Measurements from ENCODE around the gene TEX50.
"Not testable (repeated sequence)": the region's sequence is repeated elsewhere in the genome, so short reads cannot be mapped to it uniquely, and the experiment has no call there.

TEX50 gene

DNA sequence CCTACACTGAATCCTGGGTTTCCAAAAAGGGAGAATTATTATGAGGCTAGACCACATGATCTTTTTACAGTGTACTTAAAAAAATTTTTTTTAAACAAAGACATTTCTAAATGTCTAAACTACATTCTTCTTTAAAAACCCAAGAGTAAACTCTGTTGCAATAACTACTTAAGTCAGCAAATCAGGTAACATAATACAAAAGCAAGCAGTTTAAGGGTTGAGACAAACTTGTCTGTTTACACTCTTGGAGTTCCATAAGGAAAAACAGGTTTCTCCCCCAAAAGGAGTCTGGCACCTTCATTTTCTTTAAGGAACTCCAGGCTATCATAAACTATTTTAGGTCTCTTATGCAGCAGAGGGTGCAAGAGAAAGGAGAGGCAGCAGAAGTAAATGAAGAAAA, 47.0 kb downstream of the TEX50 start:
- H3K36me3 ChIP-seq (ENCODE audit: insufficient read depth, low read length): no peaks in the 10 kb centered on the region
- no peak overlapping the region for H2AFZ ChIP-seq (ENCODE audit: low read depth, low read length)
- H4K20me1 ChIP-seq (ENCODE audit: insufficient read depth, low read length): no peaks in the 10 kb centered on the region
- H3K79me2 ChIP-seq (ENCODE audit: insufficient read depth, low read length): no peaks in the 10 kb centered on the region
- DNase-seq: no peak
- no peak overlapping the region for H3K4me3 ChIP-seq (ENCODE audit: low read depth in 1 of 2, low read length in 2 of 2)
- TF ChIP-seq, protein P1, sequence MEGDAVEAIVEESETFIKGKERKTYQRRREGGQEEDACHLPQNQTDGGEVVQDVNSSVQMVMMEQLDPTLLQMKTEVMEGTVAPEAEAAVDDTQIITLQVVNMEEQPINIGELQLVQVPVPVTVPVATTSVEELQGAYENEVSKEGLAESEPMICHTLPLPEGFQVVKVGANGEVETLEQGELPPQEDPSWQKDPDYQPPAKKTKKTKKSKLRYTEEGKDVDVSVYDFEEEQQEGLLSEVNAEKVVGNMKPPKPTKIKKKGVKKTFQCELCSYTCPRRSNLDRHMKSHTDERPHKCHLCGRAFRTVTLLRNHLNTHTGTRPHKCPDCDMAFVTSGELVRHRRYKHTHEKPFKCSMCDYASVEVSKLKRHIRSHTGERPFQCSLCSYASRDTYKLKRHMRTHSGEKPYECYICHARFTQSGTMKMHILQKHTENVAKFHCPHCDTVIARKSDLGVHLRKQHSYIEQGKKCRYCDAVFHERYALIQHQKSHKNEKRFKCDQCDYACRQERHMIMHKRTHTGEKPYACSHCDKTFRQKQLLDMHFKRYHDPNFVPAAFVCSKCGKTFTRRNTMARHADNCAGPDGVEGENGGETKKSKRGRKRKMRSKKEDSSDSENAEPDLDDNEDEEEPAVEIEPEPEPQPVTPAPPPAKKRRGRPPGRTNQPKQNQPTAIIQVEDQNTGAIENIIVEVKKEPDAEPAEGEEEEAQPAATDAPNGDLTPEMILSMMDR (IDR thresholded peaks at IDR 0.05; ENCODE audit: borderline replicate concordance, extremely low read depth, low read length, poor library complexity, severe bottlenecking): no peak
- TF ChIP-seq EZH2 (IDR thresholded peaks at IDR 0.05; ENCODE audit: borderline replicate concordance, low read depth, low read length, severe bottlenecking): no peak
- no peak for ATAC-seq (ENCODE audit: insufficient read depth, low read depth)
- H3K9ac ChIP-seq (ENCODE audit: low read depth, low read length): no peak overlapping the region
- no peak overlapping the region for H3K27ac ChIP-seq (ENCODE audit: low read length)
- H3K9me3 ChIP-seq (ENCODE audit: insufficient read depth, low read length, severe bottlenecking): no peaks in the 10 kb centered on the region
- no peaks in the 10 kb centered on the region for H3K4me1 ChIP-seq (ENCODE audit: insufficient read depth, low read length)
- H3K4me2 ChIP-seq (ENCODE audit: insufficient read depth, low read length): no peak overlapping the region
- no peaks in the 10 kb centered on the region for H3K27me3 ChIP-seq (ENCODE audit: insufficient read depth, low read length, poor library complexity)

DNA sequence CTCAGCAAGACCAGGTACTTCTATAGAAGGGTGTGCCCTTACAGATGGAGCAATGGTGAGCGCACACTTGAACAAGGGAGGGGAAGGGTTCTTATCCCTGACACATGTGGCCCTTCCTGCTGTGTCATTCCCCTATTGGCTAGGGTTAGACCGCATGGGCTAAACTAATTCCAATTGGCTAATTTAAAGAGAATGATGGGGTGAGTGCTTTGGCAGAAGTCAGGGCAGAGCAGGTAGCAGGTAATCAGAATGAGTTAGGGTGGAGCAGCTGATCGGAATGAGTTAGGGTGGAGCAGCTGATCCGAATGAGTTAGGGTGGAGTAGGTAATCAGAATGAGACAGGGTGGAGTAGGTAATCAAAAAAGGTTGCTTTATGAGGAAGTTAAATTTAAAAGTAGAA, 48.7 kb downstream of the TEX50 start:
- H3K36me3 ChIP-seq (ENCODE audit: insufficient read depth, low read length); H3K79me2 ChIP-seq (ENCODE audit: insufficient read depth, low read length); H3K9me3 ChIP-seq (ENCODE audit: insufficient read depth, low read length, severe bottlenecking); H4K20me1 ChIP-seq (ENCODE audit: insufficient read depth, low read length); H3K4me1 ChIP-seq (ENCODE audit: insufficient read depth, low read length); H3K27ac ChIP-seq (ENCODE audit: low read length); ATAC-seq (ENCODE audit: insufficient read depth, low read depth); DNase-seq; H2AFZ ChIP-seq (ENCODE audit: low read depth, low read length); H3K9ac ChIP-seq (ENCODE audit: low read depth, low read length); H3K4me2 ChIP-seq (ENCODE audit: insufficient read depth, low read length); H3K4me3 ChIP-seq (ENCODE audit: low read depth in 1 of 2, low read length in 2 of 2); H3K27me3 ChIP-seq (ENCODE audit: insufficient read depth, low read length, poor library complexity): not testable (repeated sequence)

DNA sequence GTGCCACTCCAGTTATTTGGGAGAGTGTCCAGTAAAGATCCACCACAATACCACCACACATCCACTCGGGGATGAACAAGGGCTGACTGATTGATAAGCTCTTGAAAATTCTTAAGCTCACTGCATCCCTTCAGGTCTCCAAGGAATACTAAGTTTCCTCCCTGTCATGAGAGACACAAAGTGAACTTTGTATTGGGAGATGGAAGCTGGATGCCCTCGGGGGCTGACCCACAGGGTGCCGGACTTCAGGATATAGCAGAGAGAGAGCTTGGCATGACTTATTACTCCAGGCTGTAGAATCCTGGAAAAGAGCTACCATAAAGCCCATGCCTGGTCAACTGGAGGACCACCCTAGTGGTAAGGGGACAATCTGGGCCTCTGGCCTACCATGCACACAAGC, 50.0 kb downstream of the TEX50 start:
- not testable (repeated sequence) for H3K36me3 ChIP-seq (ENCODE audit: insufficient read depth, low read length); H2AFZ ChIP-seq (ENCODE audit: low read depth, low read length); H3K4me2 ChIP-seq (ENCODE audit: insufficient read depth, low read length); H3K9me3 ChIP-seq (ENCODE audit: insufficient read depth, low read length, severe bottlenecking); H4K20me1 ChIP-seq (ENCODE audit: insufficient read depth, low read length); DNase-seq; H3K79me2 ChIP-seq (ENCODE audit: insufficient read depth, low read length); H3K27ac ChIP-seq (ENCODE audit: low read length); H3K4me3 ChIP-seq (ENCODE audit: low read depth in 1 of 2, low read length in 2 of 2); ATAC-seq (ENCODE audit: insufficient read depth, low read depth); H3K27me3 ChIP-seq (ENCODE audit: insufficient read depth, low read length, poor library complexity); H3K4me1 ChIP-seq (ENCODE audit: insufficient read depth, low read length); H3K9ac ChIP-seq (ENCODE audit: low read depth, low read length)

Measured in DND-41 (cell line).